Spinal cord (tissue), 10 donors: Measurements from ENCODE around the gene IFT81. TPM values are rescaled to one million over a fixed set of nuclear protein-coding genes. Genes with fewer than 3 reads are reported as not detected.
"Not testable (repeated sequence)": the region's sequence is repeated elsewhere in the genome, so short reads cannot be mapped to it uniquely, and the experiment has no call there.

ENCODE experiments used
- DNase-seq, 6 donors: peaks; one replicate each; pipeline versions ENCODE4 v3.0.0 to v3.0.0-alpha.2; 2013 to 2015; ENCODE audit warnings: low spot score in 6 of 6, low read depth in 4 of 6
- H3K27ac ChIP-seq: one replicate; pipeline ENCODE4 v1.5.1; 2013; ENCODE audit warnings: low read depth, low read length, control low read depth
- H3K27me3 ChIP-seq: one replicate; pipeline ENCODE4 v1.6.1; 2013; ENCODE audit warnings: low read length; ENCODE audit not compliant: control insufficient read depth, insufficient read depth
- H3K36me3 ChIP-seq: one replicate; pipeline ENCODE4 v1.6.1; 2013; ENCODE audit warnings: low read length; ENCODE audit not compliant: control insufficient read depth, insufficient read depth
- H3K4me1 ChIP-seq: one replicate; pipeline ENCODE4 v1.6.1; 2013; ENCODE audit warnings: low read length; ENCODE audit not compliant: control insufficient read depth, insufficient read depth
- H3K4me3 ChIP-seq: one replicate; pipeline ENCODE4 v1.5.1; 2013; ENCODE audit warnings: low read depth, low read length, control low read depth
- H3K9me3 ChIP-seq: one replicate; pipeline ENCODE4 v1.6.1; 2013; ENCODE audit warnings: low read length; ENCODE audit not compliant: control insufficient read depth, insufficient read depth
- WGBS: methylation state at CpG from one replicate; pipeline ENCODE4 v1.1.5; 2013; ENCODE audit warnings: missing lambda C conversion rate; ENCODE audit not compliant: insufficient coverage; 5-methylcytosine and 5-hydroxymethylcytosine counted together
- polyA plus RNA-seq, 2 donors: library from polyadenylated mRNA; unstranded; fragments of 120-200 nt; gene quantifications; one replicate each; pipeline ENCODE4 v1.2.1, GENCODE V29; 2013; ENCODE audit not compliant: insufficient read length in 2 of 2
- total RNA-seq, 2 donors: library from RNA; depleted of rRNA in 1 of 2; stranded (reverse); fragments of 120-200 nt in 1 of 2; fragments of >200 nt in 1 of 2; gene quantifications; one replicate each; pipeline versions ENCODE4 v1.2.3 to v1.2.4, GENCODE V29; 2013 to 2014
- donor health status: healthy.

IFT81 gene
- total and polyA plus RNA-seq, 4 donors = 28.5 to 39.8 (median 35.8) TPM

DNA sequence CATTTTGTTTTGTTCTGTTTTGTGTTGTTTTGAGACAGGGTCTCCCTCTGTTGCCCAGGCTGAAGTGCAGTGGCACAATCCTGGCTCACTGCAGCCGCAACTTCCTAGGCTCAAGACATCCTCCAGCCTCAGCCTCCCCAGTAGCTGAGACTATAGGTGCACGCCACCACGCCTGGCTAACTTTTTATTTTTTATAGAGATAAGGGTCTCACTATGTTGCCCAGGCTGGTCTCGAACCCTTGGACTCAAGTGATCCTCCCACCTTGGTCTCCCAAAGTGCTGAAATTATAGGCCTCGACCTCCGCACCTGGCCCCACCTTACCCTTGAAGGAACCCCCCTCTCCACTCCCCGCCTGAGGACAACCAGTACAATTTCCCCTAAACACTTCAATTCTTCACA is 7.5 kb upstream of the IFT81 start:
- WGBS = 96% methylated on average over 3 of the region's 7 CpGs
- Histone ChIP-seq H3K27me3 (no peaks in the 10 kb centered on the region), H3K27ac (no peak overlapping the region), H3K36me3 (no peaks in the 10 kb centered on the region), H3K4me3 (no peak overlapping the region), H3K9me3 (no peaks in the 10 kb centered on the region), H3K4me1 (no peaks in the 10 kb centered on the region)
- DNase-seq = no peak

GRCh38 chr12:110117210-110117609 is 6.9 kb upstream of the IFT81 start:
- not testable (repeated sequence) for H3K36me3 ChIP-seq, H3K4me1 ChIP-seq, H3K27me3 ChIP-seq, H3K9me3 ChIP-seq, DNase-seq, H3K4me3 ChIP-seq, H3K27ac ChIP-seq
- no CpG with 5 or more reads among the region's 8 CpGs for WGBS

DNA sequence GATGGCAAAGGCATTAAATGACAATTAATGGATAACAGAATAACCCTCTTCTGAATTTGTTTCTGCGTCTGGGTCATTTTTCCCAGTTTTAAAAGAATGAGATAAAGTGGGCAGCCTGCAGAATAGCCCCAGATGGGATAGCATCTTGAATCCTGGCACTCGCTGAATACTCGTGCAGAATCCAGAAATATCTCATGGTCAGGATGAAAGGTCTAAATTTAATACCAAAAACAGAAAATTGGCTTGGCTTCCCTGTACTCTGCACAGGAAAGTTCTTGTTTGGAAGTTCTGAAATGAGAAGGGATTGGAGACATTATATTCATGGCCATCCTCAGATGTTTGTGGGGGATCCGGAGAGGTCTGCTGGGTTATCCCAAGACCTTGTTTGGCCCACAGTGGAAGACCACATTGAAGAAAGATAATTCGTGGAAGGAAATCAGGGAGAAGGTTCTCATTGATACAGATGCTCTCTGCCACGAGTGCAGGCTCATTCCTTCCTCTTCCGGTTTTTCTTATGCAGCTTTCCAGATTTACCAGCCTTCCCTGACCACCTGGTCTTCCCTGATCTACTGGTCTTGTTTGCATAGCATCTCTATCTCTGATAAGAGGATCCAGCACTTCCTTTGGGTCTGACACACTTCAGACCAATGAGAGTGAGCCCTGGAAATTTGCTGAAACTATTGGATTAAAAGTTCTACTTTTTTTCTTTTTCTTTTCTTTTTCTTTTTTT is 6.0 kb upstream of the IFT81 start:
- 81% methylated on average over 4 of the region's 7 CpGs for WGBS
- no peak overlapping the region for H3K27ac ChIP-seq
- H3K4me3 ChIP-seq = no peak overlapping the region
- peak in 1 of 6 donors; percentile 40 for DNase-seq
- no peaks in the 10 kb centered on the region for H3K27me3 ChIP-seq
- no peaks in the 10 kb centered on the region for H3K4me1 ChIP-seq
- no peaks in the 10 kb centered on the region for H3K36me3 ChIP-seq
- no peaks in the 10 kb centered on the region for H3K9me3 ChIP-seq

DNA sequence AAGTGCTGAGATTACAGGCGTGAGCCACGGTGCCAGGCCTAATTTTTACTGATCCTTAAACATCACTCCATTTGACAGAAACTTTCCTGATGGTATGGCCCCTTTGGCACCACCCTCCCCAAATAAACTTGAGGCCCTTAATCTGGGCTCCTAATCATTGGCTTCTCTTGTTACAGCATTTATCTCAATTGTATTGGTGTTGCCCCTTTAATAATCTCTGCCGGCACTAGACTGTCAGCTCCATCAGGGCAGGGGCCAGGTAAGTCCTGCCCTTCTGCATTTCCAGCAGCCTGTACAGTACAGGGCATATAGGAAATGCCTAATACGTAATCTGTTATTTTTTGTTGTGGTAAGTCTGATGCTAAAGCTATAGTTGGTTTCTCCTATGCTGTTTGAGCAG is 1.2 kb upstream of the IFT81 start:
- H3K4me3 ChIP-seq = no peak overlapping the region
- DNase-seq = no peak
- H3K9me3 ChIP-seq = no peaks in the 10 kb centered on the region
- no peak overlapping the region for H3K27ac ChIP-seq
- no peaks in the 10 kb centered on the region for H3K36me3 ChIP-seq
- WGBS = 65% methylated on average over 2 of the region's 4 CpGs
- H3K27me3 ChIP-seq = no peaks in the 10 kb centered on the region
- peaks cover 17% of the 10 kb centered on the region for H3K4me1 ChIP-seq

GRCh38 chr12:110123919-110124268 is 263 bp upstream of the IFT81 start:
- Histone ChIP-seq H3K27ac (no peak overlapping the region), H3K9me3 (no peaks in the 10 kb centered on the region), H3K27me3 (no peaks in the 10 kb centered on the region), H3K4me3 (no peak overlapping the region), H3K4me1 (peaks cover 17% of the 10 kb centered on the region), H3K36me3 (peaks cover 4% of the 10 kb centered on the region)
- WGBS = 0% methylated on average over 29 of the region's 32 CpGs
- DNase-seq = no peak

DNA sequence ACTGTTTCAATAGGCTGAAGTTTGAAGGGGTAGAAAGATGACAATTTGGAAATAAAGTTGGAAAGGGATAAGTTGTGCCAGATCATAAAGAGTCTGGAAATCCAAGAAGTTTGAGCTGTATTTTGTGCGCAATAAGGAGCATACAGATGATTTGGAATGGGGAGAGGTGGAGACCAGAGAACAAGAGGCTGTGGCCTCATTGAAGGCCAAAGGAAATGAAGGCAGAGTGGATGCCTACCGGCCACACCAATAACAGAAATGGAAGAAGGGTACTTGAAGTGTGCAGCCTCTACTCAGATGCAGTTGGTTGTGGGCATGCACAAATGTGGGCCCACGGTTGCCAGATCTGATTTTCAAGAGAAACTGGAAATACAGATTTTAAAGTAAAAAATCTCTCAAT is 2.4 kb downstream of the IFT81 start:
- no peaks in the 10 kb centered on the region for H3K27me3 ChIP-seq
- 86% methylated on average over 3 of the region's 3 CpGs for WGBS
- H3K27ac ChIP-seq = no peak overlapping the region
- H3K4me3 ChIP-seq = no peak overlapping the region
- H3K36me3 ChIP-seq = peaks cover 6% of the 10 kb centered on the region
- DNase-seq = no peak
- peaks cover 17% of the 10 kb centered on the region for H3K4me1 ChIP-seq
- H3K9me3 ChIP-seq = no peaks in the 10 kb centered on the region

GRCh38 chr12:110134691-110135411 is 10.7 kb downstream of the IFT81 start:
- WGBS = 100% methylated on average over 1 of the region's 2 CpGs
- Histone ChIP-seq H3K9me3 (no peaks in the 10 kb centered on the region), H3K27me3 (no peaks in the 10 kb centered on the region), H3K27ac (no peak overlapping the region), H3K4me3 (no peak overlapping the region), H3K36me3 (peaks cover 28% of the 10 kb centered on the region), H3K4me1 (no peaks in the 10 kb centered on the region)
- no peak for DNase-seq

GRCh38 chr12:110135806-110136205 is 11.6 kb downstream of the IFT81 start:
- H3K4me1 ChIP-seq = no peaks in the 10 kb centered on the region
- peaks cover 31% of the 10 kb centered on the region for H3K36me3 ChIP-seq
- H3K4me3 ChIP-seq = no peak overlapping the region
- no CpG with 5 or more reads among the region's 2 CpGs for WGBS
- no peak overlapping the region for H3K27ac ChIP-seq
- no peaks in the 10 kb centered on the region for H3K9me3 ChIP-seq
- no peak for DNase-seq
- H3K27me3 ChIP-seq = no peaks in the 10 kb centered on the region

DNA sequence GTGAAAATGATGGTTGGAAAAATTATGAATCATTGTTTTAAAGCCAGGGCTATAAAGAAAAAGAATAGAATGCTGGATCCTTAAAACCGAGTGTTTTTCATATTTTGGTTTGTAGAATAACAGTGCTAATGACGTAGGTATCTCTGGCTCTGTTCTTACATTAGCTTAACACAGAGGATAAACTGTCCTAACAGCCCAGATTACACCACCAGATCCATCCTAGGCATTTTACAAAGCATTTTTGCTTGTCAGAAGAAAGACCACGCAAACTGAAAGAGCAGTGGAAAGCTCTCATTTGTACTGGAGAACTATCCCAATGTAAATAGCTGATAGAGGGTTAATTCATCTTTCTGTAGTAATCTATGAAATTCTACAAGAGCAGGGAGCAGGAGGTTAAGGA is 13.6 kb downstream of the IFT81 start:
- Histone ChIP-seq H3K9me3 (no peaks in the 10 kb centered on the region), H3K27me3 (no peaks in the 10 kb centered on the region), H3K4me3 (no peak overlapping the region), H3K4me1 (no peaks in the 10 kb centered on the region), H3K27ac (no peak overlapping the region), H3K36me3 (peaks cover 34% of the 10 kb centered on the region)
- WGBS = no CpG with 5 or more reads among the region's 3 CpGs
- no peak for DNase-seq

- H3K4me3 ChIP-seq = no peak overlapping the region
- H3K4me1 ChIP-seq = no peaks in the 10 kb centered on the region
- 94% methylated on average over 5 of the region's 6 CpGs for WGBS
- peaks cover 46% of the 10 kb centered on the region for H3K36me3 ChIP-seq
- no peak overlapping the region for H3K27ac ChIP-seq
- no peaks in the 10 kb centered on the region for H3K27me3 ChIP-seq
- no peaks in the 10 kb centered on the region for H3K9me3 ChIP-seq
- no peak for DNase-seq
These were observed 17.2 kb downstream of the IFT81 start for GRCh38 chr12:110141389-110141788.
